H1 (cell line): Measurements from ENCODE around the gene FADS2. TPM values are rescaled to one million over a fixed set of nuclear protein-coding genes. Genes with fewer than 3 reads are reported as not detected.
A peak's percentile ranks its signal among the peaks of the same experiment; 100 is the strongest.

Experiments
- CTCF ChIA-PET: fragments of 300-600 bp; sonication (Branson Sonifier 250); formaldehyde crosslinking; loops from one replicate; lab custom pipeline; 2021; ENCODE audit not compliant: partially characterized antibody; lab: Charles Lee
- POLR2A ChIA-PET: fragments of 300-600 bp; sonication (Branson Sonifier 250); formaldehyde crosslinking; loops from one replicate; lab custom pipeline; 2021; ENCODE audit warnings: inconsistent platforms; ENCODE audit not compliant: partially characterized antibody; lab: Charles Lee
- DNase-seq, 2 experiments: peaks; one replicate each; pipeline versions ENCODE4 v3.0.0 to v3.0.0-alpha.2; 2010 to 2022; ENCODE audit warnings: low spot score in 2 of 2, low read depth in 1 of 2, mixed read lengths in 1 of 2
- FAIRE-seq: peaks from 2 replicates; lab custom pipeline; 2011; peaks lifted over from hg19 to GRCh38; lab: Jason Lieb, UNC
- H2AFZ ChIP-seq: 2 replicates; pipeline ENCODE4 v1.8.1; 2012; ENCODE audit warnings: low read length, inconsistent platforms
- H2AK5ac ChIP-seq: 2 replicates; pipeline ENCODE4 v1.6.1; 2013; ENCODE audit warnings: low read depth, low read length
- H2BK120ac ChIP-seq: replicated peaks from 2 replicates; pipeline ENCODE3; 2013; ENCODE audit warnings: low read depth, low read length, inconsistent platforms
- H2BK12ac ChIP-seq: 2 replicates; pipeline ENCODE4 v1.6.1; 2013; ENCODE audit warnings: low read depth, low read length
- H2BK15ac ChIP-seq: 2 replicates; pipeline ENCODE4 v1.6.1; 2013; ENCODE audit warnings: low read length
- H2BK20ac ChIP-seq: 2 replicates; pipeline ENCODE4 v1.6.1; 2013; ENCODE audit warnings: low read length
- H2BK5ac ChIP-seq: 2 replicates; pipeline ENCODE4 v1.6.1; 2013; ENCODE audit warnings: low read depth, low read length
- H3K14ac ChIP-seq: 2 replicates; pipeline ENCODE4 v1.6.1; 2013; ENCODE audit warnings: inconsistent platforms; ENCODE audit not compliant: insufficient read length
- H3K18ac ChIP-seq: 2 replicates; pipeline ENCODE4 v1.6.1; 2013; ENCODE audit warnings: low read length; ENCODE audit errors: extremely low read depth
- H3K23ac ChIP-seq: 2 replicates; pipeline ENCODE4 v1.6.1; 2013; ENCODE audit warnings: inconsistent platforms; ENCODE audit not compliant: insufficient read length
- H3K23me2 ChIP-seq: 2 replicates; pipeline ENCODE4 v1.6.1; 2013; ENCODE audit warnings: low read depth, low read length
- H3K27ac ChIP-seq: 2 replicates; pipeline ENCODE4 v1.6.1; 2011; ENCODE audit warnings: low read depth, low read length, inconsistent platforms
- H3K27me3 ChIP-seq, 4 experiments: replicated peaks in 1 of 4; 1 replicate in 1 of 4; 2 replicates in 3 of 4; pipeline versions ENCODE4 v1.6.1 to v1.8.1; 2011 to 2013; ENCODE audit warnings: low read length in 3 of 4, mild to moderate bottlenecking in 3 of 4, inconsistent platforms in 2 of 4, mixed read lengths in 2 of 4, moderate library complexity in 1 of 4; ENCODE audit not compliant: control insufficient read depth in 3 of 4, insufficient read depth in 3 of 4; ENCODE audit errors: extremely low read depth in 1 of 4
- H3K36me3 ChIP-seq, 4 experiments: 2 replicates each; pipeline versions ENCODE4 v1.6.1 to v1.8.1; 2011 to 2013; ENCODE audit warnings: mild to moderate bottlenecking in 4 of 4, low read length in 3 of 4, moderate library complexity in 2 of 4, control low read depth in 1 of 4, inconsistent platforms in 1 of 4; ENCODE audit not compliant: insufficient read depth in 4 of 4, control insufficient read depth in 2 of 4
- H3K4ac ChIP-seq: replicated peaks from 2 replicates; pipeline ENCODE3; 2013; ENCODE audit warnings: low read length, low read depth, mixed read lengths, inconsistent platforms; ENCODE audit not compliant: insufficient read length
- H3K4me1 ChIP-seq, 4 experiments: replicated peaks in 1 of 4; 1 replicate in 1 of 4; 2 replicates in 3 of 4; pipeline versions ENCODE4 v1.6.1 to v1.8.1; 2011 to 2013; ENCODE audit warnings: low read length in 3 of 4, inconsistent platforms in 2 of 4, mixed read lengths in 1 of 4; ENCODE audit not compliant: insufficient read depth in 4 of 4, control insufficient read depth in 3 of 4
- H3K4me2 ChIP-seq, 2 experiments: 2 replicates each; pipeline versions ENCODE4 v1.6.1 to v1.8.1; 2011 to 2013; ENCODE audit warnings: low read depth in 2 of 2, low read length in 2 of 2, control low read depth in 1 of 2, inconsistent platforms in 1 of 2, mild to moderate bottlenecking in 1 of 2; ENCODE audit not compliant: insufficient read depth in 1 of 2
- H3K4me3 ChIP-seq, 4 experiments: fragments of 200-600, 300-600 bp in 1 of 4; sonication (generic), shearing (Covaris generic), sonication (Bioruptor Twin) in 1 of 4; 2 replicates each; pipeline versions ENCODE4 v1.5.1 to v1.8.1; 2011 to 2016; ENCODE audit warnings: low read length in 4 of 4, low read depth in 3 of 4, control low read depth in 2 of 4, inconsistent platforms in 2 of 4, mild to moderate bottlenecking in 2 of 4, mixed read lengths in 1 of 4, moderate library complexity in 1 of 4; ENCODE audit not compliant: insufficient read depth in 2 of 4; ENCODE audit errors: extremely low read depth in 1 of 4
- H3K56ac ChIP-seq: replicated peaks from 2 replicates; pipeline ENCODE3; 2013; ENCODE audit warnings: low read depth, mild to moderate bottlenecking, mixed read lengths, low read length, inconsistent platforms; ENCODE audit not compliant: insufficient read length
- H3K79me1 ChIP-seq: 2 replicates; pipeline ENCODE4 v1.6.1; 2013; ENCODE audit warnings: low read depth, low read length, control low read depth
- H3K79me2 ChIP-seq, 2 experiments: 2 replicates each; pipeline versions ENCODE4 v1.6.1 to v1.8.1; 2012 to 2013; ENCODE audit warnings: low read length in 2 of 2, mild to moderate bottlenecking in 2 of 2, inconsistent platforms in 1 of 2; ENCODE audit not compliant: insufficient read depth in 2 of 2, control insufficient read depth in 1 of 2
- H3K9ac ChIP-seq, 4 experiments: replicated peaks in 1 of 4; 1 replicate in 1 of 4; 2 replicates in 3 of 4; pipeline versions ENCODE4 v1.6.1 to v1.8.1; 2011 to 2013; ENCODE audit warnings: low read depth in 3 of 4, low read length in 3 of 4, control low read depth in 2 of 4, mild to moderate bottlenecking in 2 of 4, moderate library complexity in 2 of 4, inconsistent platforms in 1 of 4; ENCODE audit errors: extremely low read depth in 1 of 4
- H3K9me3 ChIP-seq, 2 experiments: 2 replicates each; pipeline versions ENCODE4 v1.6.1 to v1.8.1; 2012 to 2013; ENCODE audit warnings: mild to moderate bottlenecking in 2 of 2, moderate library complexity in 2 of 2, control low read depth in 1 of 2, inconsistent platforms in 1 of 2, low read depth in 1 of 2, low read length in 1 of 2, mixed read lengths in 1 of 2; ENCODE audit not compliant: insufficient read depth in 2 of 2
- H4K20me1 ChIP-seq, 2 experiments: replicated peaks in 1 of 2; 2 replicates each; pipeline versions ENCODE3 to v1.8.1; 2011 to 2013; ENCODE audit warnings: inconsistent platforms in 2 of 2, low read length in 2 of 2, mild to moderate bottlenecking in 1 of 2; ENCODE audit not compliant: insufficient read depth in 2 of 2, control insufficient read depth in 1 of 2
- H4K5ac ChIP-seq: 2 replicates; pipeline ENCODE4 v1.6.1; 2013; ENCODE audit warnings: low read length, low read depth, mixed read lengths, inconsistent platforms; ENCODE audit not compliant: insufficient read length
- H4K8ac ChIP-seq: 2 replicates; pipeline ENCODE4 v1.8.0; 2013; ENCODE audit warnings: mild to moderate bottlenecking, moderate library complexity, low read length, inconsistent platforms; ENCODE audit not compliant: insufficient read depth; ENCODE audit errors: extremely low read depth
- H4K91ac ChIP-seq: replicated peaks from 2 replicates; pipeline ENCODE3; 2013; ENCODE audit warnings: low read length, mixed read lengths, inconsistent platforms; ENCODE audit not compliant: insufficient read length
- CBX5 ChIP-seq: fragments of 300-800, 300-1000 bp; sonication (generic); IDR thresholded peaks from 2 replicates; pipeline ENCODE4 v1.7.1; 2016; ENCODE audit warnings: antibody characterized with exemption, low read length, low read depth
- CTBP2 ChIP-seq: IDR thresholded peaks from 2 replicates; pipeline ENCODE4 v1.7.0; 2011; ENCODE audit warnings: borderline replicate concordance, mild to moderate bottlenecking, moderate library complexity, mixed read lengths, low read length; ENCODE audit not compliant: insufficient read depth, insufficient read length
- EGR1 ChIP-seq: IDR thresholded peaks from 2 replicates; pipeline ENCODE4 v1.6.1; 2011; ENCODE audit warnings: low read depth, low read length, borderline replicate concordance
- HDAC6 ChIP-seq: IDR thresholded peaks from one replicate; pipeline ENCODE4 v1.7.1; 2012; ENCODE audit warnings: low read depth, mild to moderate bottlenecking, inconsistent platforms, low read length, moderate library complexity
- MAFK ChIP-seq: IDR thresholded peaks from 2 replicates; pipeline ENCODE4 v1.6.1; 2012; ENCODE audit warnings: low read depth, mild to moderate bottlenecking, improper control_type of control experiment, low read length
- POLR2A ChIP-seq, 2 experiments: IDR thresholded peaks; 1 replicate in 1 of 2; 2 replicates in 1 of 2; pipeline ENCODE4 v1.6.1; 2011; ENCODE audit warnings: low read depth in 2 of 2, low read length in 2 of 2, mild to moderate bottlenecking in 2 of 2; ENCODE audit errors: control extremely low read depth in 1 of 2
- POLR2AphosphoS5 ChIP-seq: IDR thresholded peaks from 2 replicates; pipeline ENCODE4 v1.6.1; 2011; ENCODE audit warnings: low read depth, low read length
- TAF1 ChIP-seq: IDR thresholded peaks from 2 replicates; pipeline ENCODE4 v1.6.1; 2011; ENCODE audit warnings: mild to moderate bottlenecking, low read depth, low read length
- WGBS, 2 experiments: shearing (Covaris generic) in 1 of 2; methylation state at CpG; one replicate each; pipeline versions ENCODE4 v1.1.6 to v1.1.7; 2013 to 2015; ENCODE audit warnings: low lambda C conversion rate in 2 of 2, mixed read lengths in 2 of 2, inconsistent platforms in 1 of 2, low coverage in 1 of 2, missing lambda C conversion rate in 1 of 2; ENCODE audit not compliant: insufficient replicate concordance in 2 of 2, insufficient coverage in 1 of 2, insufficient read length in 1 of 2; ENCODE audit errors: extremely low coverage in 1 of 2, missing lambda C conversion rate in 1 of 2; 5-methylcytosine and 5-hydroxymethylcytosine counted together
- polyA plus RNA-seq, 7 experiments: library from polyadenylated mRNA; depleted of rRNA in 3 of 7; stranded (reverse) in 5 of 7; unstranded in 2 of 7; fragments of >200 nt in 5 of 7; fragments of 200-250 nt in 2 of 7; gene quantifications; 1 replicate in 5 of 7; 2 replicates in 1 of 7; 4 replicates in 1 of 7; pipeline versions ENCODE4 v1.2.1 to v1.2.3, GENCODE V29; 2011 to 2013; ENCODE audit warnings: missing spikeins in 2 of 7, mixed read lengths in 2 of 7
- total RNA-seq: library from RNA; stranded (reverse); fragmentation: NEBNext Ultra II Directional; extraction: Animal tissue kit (Norgen Biotek cat#: 25700); gene quantifications from 2 replicates; pipeline ENCODE4 v1.2.1, GENCODE V29; 2021

The FADS2 gene
- total and polyA plus RNA-seq, 2 of the 8 experiments (the other 6 are each of a cell fraction or from before 2014, with no cell fraction given): 499 to 701 TPM

- no peak for TF ChIP-seq MAFK
- no peak for TF ChIP-seq HDAC6
- TF ChIP-seq TAF1: peak; percentile 46; the same call in 1 of the 2 replicates
- TF ChIP-seq POLR2A (IDR thresholded peaks at IDR 0.05; ENCODE audit: control extremely low read depth in 1 of 2, low read depth in 2 of 2, low read length in 2 of 2): peak in 1 of 2 experiments; percentile 39; a peak in 1 of 3 replicates
- TF ChIP-seq CBX5: no peak
- TF ChIP-seq POLR2AphosphoS5: peak; percentile 67; the same call in 1 of the 2 replicates
- TF ChIP-seq CTBP2: no peak
- TF ChIP-seq EGR1: no peak
- peak overlapping the region; percentile 73 for H3K27ac ChIP-seq
- no peak overlapping the region for H2AFZ ChIP-seq
- H3K4me1 ChIP-seq: peaks cover 11 to 44% (median 26%) of the 10 kb centered on the region in 4 experiments
- 0 out of 2 replicates have a peak overlapping the region, but pooled peaks have one; percentile 55 for H2BK20ac ChIP-seq
- no peaks in the 10 kb centered on the region for H3K9me3 ChIP-seq
- H3K56ac ChIP-seq: no peak overlapping the region
- peaks cover 26% of the 10 kb centered on the region for H3K79me1 ChIP-seq
- no peak overlapping the region for H3K23ac ChIP-seq
- H2BK15ac ChIP-seq: peak overlapping the region; percentile 96; the same call in 1 of the 2 replicates
- H4K5ac ChIP-seq: no peak overlapping the region
- H4K91ac ChIP-seq: peak overlapping the region; percentile 26
- peak overlapping the region; percentile 78; the same call in 1 of the 2 replicates for H2BK12ac ChIP-seq
- ChIA-PET CTCF (interaction anchor here (1.0 to 1.8 kb wide), 8 partner anchors 11 to 273 kb away, joined by 3 to 15 read pairs (median 4); partner anchors contain the start of gene FADS1), POLR2A (interaction anchor here (0.7 to 3.0 kb wide), 14 partner anchors 10 to 90 kb away, joined by 3 to 28 read pairs (median 4); partner anchors contain the start of genes FADS1, FEN1 and TMEM258)
- H3K27me3 ChIP-seq: no peaks in the 10 kb centered on the region
- H4K20me1 ChIP-seq: peaks cover 21 to 47% of the 10 kb centered on the region in 2 experiments
- DNase-seq (peak in 1 of 2 experiments; percentile 55), FAIRE-seq (no peak)
- no peak overlapping the region for H3K4ac ChIP-seq
- peak overlapping the region; percentile 82; the same call in 1 of the 2 replicates for H2AK5ac ChIP-seq
- no peak overlapping the region for H2BK120ac ChIP-seq
- H4K8ac ChIP-seq: no peak overlapping the region
- H3K23me2 ChIP-seq: peaks cover 6% of the 10 kb centered on the region
- H3K14ac ChIP-seq: no peak overlapping the region
- H3K9ac ChIP-seq: peak overlapping the region in 1 of 4 experiments; percentile 4; a peak in 3 of 7 replicates
- H2BK5ac ChIP-seq: peak overlapping the region; percentile 80
- peaks cover 24 to 82% of the 10 kb centered on the region in 2 experiments for H3K79me2 ChIP-seq
- H3K36me3 ChIP-seq: peaks cover 7 to 27% (median 16%) of the 10 kb centered on the region in 4 experiments; a peak in 7 of 8 replicates
- peak overlapping the region; percentile 85 for H3K18ac ChIP-seq
- peak overlapping the region in 1 of 4 experiments; percentile 5; a peak in 1 of 8 replicates for H3K4me3 ChIP-seq
- H3K4me2 ChIP-seq: peak overlapping the region; percentile 26 to 46; a peak in 3 of 4 replicates
- WGBS, 2 experiments: 66% methylated on average over 11 of the region's 12 CpGs; no CpG with 5 or more reads in 1 of the 2 experiments
Observed at GRCh38 chr11:61834278-61835048, 6.4 kb downstream of the FADS2 start.
